Measurements from ENCODE around the gene GASK1B. TPM values are rescaled to one million over a fixed set of nuclear protein-coding genes. Genes with fewer than 3 reads are reported as not detected.

GASK1B gene
- total RNA-seq, 1 donor from 2014 or later = 3.2 TPM

DNA sequence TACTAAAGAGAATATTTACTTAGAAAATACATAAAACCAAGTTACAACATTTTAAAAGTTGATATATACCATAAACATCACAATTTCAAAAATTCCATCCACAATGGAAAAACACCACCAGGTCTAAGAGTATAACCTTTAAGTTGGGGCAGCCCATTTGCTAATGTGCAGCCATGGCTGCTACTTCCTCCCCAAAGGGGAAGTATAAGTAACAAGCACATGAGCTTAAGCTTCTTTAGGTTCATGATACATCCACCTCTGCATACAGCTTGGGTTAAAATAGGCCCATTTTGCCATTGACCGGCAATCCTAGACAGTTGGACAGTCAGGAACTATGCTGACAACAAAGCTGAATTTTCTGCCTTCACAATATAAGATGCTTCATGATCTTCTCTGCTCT, 16.6 kb upstream of the GASK1B start:
- DNase-seq (ENCODE audit: low spot score) (no peak), ATAC-seq (no peak)

DNA sequence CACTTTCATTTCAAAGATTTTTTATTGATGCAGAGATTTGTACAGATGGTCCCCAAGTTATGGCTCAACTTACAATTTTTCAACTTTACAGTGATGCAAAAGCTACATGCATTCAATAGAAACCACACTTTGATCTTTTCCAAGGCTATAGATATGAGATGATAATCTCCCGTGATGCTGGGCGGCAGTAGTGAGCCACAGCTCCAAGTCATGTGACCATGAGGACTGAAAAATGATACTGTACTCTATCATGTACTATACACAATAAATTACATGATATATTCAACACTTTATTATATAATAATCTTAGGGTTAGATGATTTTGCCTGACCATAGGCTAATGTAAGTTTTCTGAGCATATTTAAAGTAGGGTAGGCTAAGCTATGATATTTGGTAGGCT, 14.0 kb upstream of the GASK1B start:
- ATAC-seq = no peak
- no peak for DNase-seq (ENCODE audit: low spot score)

DNA sequence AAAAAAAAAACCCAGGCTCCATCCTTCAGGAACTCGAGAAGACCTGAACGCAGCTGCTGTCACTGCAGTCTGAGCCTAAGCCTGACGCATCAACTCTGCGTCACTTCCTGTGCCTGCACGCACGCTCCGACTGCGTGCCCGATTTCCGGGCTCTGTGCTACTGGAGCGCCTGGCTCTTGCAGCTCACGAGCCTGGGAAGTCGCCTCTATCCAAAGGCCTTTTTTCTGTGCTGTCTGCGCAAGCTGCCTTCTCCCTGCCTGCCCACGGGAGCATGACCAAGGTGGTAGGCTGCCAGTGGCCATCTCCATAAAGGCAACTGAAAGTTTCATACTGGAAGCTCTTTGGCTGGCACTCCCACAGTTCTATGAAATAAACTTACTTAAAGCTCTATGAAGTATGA, 9.9 kb upstream of the GASK1B start:
- DNase-seq (ENCODE audit: low spot score) = no peak
- ATAC-seq = no peak

DNA sequence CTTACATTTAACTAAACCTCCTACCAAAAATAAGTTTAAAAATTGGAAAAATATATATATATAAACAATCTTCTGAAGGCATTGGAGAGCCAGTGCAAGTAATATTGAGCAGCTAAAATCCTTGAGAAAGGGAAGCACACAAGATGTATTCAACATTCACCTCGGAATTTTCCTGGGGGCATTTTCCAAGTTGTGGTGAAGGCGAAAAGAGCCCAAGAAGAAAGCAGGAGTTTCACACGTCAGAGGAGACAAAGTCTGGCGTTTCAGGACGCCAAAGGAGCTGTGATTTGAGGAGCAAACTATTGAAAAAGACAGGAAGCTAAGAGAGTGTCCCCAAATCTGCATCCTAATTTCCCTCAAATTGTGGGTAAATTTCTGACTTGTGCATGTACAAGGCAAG, 9.1 kb upstream of the GASK1B start:
- ATAC-seq = no peak
- DNase-seq (ENCODE audit: low spot score) = no peak

DNA sequence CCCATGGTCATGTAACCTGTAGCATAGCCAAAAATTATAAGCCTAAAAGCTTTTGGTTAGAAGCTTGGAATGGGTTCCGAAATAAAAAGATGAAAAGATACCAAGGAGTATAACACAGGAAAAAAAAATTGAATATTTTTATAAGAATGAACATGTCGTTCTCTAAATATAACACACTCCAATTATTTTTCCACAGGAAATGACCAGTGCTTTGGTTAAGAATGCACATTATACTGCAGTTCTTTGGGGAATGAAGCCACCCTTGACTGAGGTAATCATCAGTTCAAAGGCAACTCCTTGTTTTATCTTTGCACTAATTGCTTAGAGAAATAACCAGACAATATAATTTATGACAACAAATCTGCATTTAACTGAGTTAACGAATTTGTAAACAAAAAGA, 6.6 kb upstream of the GASK1B start:
- DNase-seq (ENCODE audit: low spot score) (no peak), ATAC-seq (no peak)

DNA sequence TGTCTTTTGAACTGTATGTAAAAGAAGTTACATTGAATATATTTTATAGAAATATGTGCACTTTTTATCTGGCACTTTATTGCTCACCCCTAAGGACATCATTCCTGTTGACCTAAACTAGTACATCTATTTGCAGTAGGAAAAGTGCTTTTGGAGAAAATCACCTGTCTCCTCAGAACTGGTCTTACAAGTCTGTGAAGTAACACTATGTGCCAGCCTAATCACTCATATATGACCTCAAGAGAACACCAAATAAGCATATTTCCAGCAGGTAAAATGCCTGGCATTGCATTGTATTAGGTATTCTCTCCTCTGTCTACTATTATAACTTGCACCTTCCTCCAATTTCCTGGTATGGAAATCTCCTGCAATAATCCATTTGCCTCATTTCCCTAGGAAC, 4.0 kb upstream of the GASK1B start:
- DNase-seq (ENCODE audit: low spot score) = no peak
- no peak for ATAC-seq

DNA sequence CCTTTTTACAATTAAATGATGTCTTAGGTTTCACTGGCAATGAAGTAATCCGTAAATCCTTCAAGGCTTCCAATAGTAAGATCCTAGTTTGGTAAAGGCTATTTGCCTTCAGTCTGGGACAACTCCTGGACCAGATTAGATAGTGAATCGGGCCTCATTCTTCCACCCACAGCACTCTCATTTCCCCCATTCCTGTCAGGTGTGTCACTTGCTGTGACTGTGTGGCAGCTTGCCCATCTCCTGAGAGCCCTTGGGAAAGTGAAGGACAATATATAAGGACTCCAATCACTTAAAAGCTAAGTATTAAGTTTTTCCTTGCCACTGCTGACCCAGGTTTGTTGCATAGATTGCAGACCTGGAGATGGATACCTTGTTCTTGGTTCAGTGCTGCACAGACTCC, 3.3 kb upstream of the GASK1B start:
- DNase-seq (ENCODE audit: low spot score) = no peak
- ATAC-seq = no peak

DNA sequence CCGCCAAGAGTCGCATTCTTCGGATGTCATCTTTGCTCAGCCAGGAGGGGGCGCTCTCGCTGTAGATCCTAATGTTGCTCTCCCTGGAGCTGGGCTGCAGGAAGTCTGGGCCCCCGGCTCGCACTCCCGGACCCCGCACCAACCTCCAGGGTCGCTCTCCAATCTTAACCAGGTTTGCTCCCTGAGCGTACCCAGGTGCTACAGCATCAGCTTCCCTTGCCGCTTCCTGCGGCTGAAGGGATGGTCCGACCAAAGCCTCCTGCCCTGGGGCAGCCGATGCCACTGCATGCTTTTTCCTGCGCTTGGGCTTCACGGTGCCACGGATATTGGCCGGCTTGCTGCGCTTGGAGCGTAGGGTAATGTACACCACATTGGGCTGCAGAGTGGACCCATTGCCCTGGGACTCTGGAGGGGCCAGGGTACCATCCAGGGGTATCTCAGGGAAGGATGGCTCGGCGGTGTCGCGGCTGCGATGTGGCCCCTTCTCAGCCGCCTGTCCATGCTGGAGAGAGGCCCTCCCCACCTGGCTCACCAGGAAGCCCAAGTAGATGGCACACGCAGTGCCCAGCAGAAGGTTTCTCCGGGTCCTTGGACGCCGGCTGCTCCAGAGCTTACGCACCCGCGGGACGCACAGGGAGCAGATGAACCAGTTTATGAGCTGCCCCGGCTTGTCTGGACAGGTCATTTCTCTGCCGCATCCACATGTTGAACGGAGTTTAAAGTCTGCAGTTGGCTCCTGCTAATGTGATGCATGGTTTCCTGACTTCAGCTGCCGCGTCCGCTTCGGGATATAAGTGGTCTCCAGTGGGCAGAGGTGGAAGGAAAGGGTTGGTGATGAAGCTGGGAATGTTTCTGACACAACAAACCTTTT, 1.9 kb downstream of the GASK1B start:
- DNase-seq (ENCODE audit: low spot score) = peak; percentile 57
- peak; percentile 76 for ATAC-seq

DNA sequence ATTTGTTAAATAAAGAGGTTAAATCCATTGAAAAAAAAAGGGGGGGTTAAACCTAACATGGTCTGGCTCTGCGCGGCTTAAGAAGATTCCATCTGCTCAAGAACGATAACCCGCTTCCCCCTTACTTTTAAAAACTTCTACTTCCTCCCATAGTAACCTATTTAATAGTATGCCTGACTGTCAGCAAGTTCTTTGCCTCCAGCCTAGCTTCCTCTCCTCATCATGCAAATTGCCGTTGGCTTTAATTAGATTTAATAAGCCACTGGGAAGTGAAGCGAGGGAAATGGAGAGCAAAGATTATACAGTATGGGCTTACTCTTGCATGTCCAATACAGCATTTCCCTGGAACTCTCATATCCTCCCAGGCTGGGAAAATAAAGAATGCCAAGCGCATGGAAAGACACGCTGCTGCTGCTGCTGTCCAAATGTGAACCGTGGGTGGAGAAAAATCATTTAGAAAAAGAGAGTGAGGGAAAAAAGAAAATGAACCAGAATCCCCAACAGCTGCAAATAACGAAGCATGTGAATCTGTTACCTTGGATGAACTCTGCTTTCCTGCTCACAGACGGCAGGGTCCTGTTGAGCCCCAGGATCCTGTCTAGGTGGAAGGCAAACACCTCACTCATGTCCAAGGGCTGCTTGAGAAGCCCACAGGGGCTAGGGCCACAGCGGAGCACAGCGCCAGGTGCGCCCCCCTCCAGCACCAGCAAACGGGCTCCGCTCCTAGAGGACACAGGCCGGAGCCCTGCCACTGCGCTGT, 2.7 kb downstream of the GASK1B start:
- ATAC-seq (peak; percentile 25), DNase-seq (ENCODE audit: low spot score) (no peak)

DNA sequence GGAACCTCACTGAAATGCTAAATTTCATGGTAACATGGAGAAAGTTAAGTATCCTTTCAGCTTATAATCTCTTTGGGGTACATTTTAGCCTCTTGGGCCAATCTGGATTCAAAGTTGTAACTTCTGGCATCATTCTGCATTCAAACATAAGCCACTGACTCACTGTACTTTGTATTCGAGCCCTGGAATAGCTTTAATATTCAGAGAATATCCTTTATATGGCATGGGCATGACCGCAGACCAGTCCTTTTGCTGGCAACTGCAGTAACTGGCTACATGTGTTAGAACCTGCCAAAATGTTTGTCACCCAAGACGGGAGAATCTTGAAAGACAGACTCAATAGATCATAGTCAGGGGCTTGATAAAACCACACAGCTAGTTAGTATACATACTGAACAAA, 3.3 kb downstream of the GASK1B start:
- ATAC-seq = no peak
- no peak for DNase-seq (ENCODE audit: low spot score)

DNA sequence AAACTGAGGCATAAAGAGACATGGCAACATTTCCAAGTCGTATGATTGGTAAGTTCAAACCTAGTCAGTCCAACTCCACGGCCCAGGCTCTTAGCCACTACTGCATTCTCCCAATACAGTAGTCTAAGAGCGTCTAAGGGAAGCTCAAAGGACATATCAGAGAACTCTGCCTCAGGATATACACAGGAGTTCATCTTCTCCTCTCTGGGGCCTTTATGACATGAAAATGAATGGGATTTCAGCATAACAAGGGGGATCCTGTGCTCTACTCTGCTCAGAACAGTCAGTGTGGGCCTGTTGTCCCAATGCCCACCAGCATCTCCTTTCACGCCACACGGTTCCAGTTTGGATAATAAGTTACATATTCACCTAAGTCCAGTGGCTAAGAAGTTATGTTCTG, 4.2 kb downstream of the GASK1B start:
- no peak for ATAC-seq
- DNase-seq (ENCODE audit: low spot score) = no peak

DNA sequence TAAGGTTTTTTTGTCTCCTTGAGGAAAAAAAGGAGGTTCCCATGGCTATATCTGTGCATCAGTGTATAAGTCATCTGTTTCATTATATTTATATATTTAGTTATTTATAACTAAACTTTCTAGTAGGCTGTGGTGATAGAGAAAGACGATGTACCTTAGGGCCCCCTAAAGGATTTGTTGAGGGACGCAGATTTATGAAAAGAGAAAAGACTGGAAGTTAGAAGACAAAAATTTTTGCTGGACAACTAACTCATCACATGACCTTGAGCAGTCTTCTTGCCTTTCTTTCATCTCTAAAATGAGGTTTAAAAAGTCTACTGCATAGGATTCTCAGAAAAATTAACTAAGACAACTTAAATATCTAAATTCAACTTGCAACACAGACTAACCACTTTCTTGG, 6.1 kb downstream of the GASK1B start:
- DNase-seq (ENCODE audit: low spot score) (no peak), ATAC-seq (no peak)

DNA sequence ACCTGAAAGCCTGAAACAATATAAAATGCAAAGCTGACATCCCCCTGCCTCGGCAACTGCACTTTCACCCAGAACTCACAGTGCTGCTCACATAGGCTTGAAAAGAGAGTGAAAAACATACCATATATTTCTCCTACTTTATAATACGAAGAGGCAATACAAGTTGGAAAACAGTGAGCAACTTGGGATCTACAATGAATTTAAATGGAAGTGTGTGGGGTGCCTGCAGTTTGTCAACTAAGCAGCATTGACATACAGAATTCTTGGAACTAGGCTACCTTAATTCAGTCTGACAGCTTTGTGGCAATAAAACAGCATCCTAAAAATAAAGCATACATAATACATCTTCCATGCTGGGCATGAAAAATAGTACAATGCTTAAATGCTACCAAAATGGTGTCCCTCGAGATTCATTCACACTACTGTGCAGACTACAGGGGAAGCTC, 8.0 kb downstream of the GASK1B start:
- ATAC-seq (no peak), DNase-seq (ENCODE audit: low spot score) (no peak)

DNA sequence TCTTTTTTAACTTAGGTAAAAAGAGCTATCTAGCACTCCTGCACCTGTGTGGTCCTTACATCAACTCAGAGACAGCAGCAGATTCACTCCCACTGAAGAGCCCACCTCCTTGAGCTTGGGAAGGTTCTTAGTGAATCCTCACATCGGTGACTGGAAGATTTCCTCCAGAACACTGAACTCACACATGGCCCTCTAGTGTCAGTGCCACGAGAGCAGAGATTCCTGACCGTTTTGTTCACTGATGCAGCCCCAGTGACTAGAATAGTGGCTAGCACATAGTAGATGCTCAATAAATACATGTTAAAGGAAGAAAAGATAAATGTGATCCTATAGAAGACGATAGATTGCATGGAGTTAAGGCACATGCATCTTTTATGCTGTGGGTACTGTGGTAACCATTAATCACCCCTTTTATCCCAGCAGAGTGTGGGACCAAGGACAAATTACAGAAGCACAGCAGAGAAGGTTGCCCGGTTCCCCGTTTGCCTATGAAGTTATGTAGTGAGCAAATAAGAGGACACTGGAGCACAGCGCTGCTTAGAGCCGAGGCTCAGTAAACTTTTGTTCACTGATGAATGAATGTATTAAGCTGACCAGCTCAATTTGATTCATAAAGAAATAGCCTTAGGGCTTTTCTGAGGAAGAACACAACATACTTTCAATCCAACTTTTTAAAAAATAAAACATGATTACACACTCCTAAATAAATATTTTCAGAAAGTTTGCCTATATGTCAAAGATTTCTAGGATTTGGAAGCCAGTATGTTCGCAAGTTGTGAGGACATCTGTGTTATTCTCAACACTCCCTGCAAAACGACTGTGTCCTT, 8.7 kb downstream of the GASK1B start:
- ATAC-seq = no peak
- no peak for DNase-seq (ENCODE audit: low spot score)

DNA sequence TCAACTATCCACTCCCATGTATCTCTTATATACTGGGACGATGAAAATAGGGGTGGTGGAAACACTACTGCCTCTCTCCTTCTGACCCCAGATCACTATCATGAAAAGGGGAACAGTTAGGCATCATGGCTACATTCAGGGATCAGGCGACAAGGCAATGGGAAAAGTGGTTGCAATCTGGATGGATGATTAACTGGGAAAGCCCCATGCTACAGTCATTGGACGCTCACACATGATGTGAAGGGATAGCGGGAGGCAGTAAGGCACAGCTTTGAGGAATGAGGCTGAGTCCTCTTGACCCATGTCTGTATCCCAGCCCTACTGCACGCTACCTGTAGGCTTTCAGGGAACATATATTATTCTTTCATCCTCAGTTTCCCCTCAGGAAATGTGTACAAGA, 10.2 kb downstream of the GASK1B start:
- DNase-seq (ENCODE audit: low spot score) (no peak), ATAC-seq (no peak)

DNA sequence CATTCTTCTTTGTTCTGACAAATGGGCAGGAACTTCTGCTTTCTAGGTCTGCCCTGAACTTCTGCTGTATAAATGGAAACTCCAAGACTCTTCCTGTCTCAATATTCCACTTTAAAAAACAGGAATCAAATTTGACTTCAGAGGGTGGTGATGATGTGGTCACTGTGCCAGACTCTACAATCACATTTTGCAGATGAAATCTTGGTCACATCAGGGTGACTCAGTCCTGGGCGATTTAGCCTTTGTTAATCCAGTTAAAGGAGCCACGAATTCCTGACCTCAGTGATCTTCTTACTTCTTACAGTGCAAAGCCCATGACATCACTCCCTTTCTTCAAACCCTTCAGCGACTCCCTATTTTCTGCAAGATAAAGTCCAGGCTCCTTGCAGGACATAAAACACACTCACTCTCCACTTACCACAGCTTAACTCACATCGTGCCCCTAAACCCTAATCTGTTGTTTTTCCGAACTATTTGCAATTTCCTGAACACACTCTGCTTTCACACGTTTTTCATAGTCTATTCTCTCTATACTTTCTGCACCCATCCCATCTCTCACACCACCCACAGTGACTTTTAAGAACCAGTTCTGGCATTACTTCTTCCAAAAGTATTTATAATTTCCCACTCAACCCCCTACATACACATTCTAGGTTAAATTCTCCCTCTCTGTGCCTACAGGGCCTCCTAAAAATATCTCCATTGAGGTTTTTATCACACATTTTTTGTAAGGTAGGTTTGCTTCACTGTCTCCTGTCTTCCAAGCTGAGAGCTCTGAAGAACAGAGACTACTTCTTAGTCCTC, 11.1 kb downstream of the GASK1B start:
- ATAC-seq (peak; percentile 31), DNase-seq (ENCODE audit: low spot score) (no peak)

DNA sequence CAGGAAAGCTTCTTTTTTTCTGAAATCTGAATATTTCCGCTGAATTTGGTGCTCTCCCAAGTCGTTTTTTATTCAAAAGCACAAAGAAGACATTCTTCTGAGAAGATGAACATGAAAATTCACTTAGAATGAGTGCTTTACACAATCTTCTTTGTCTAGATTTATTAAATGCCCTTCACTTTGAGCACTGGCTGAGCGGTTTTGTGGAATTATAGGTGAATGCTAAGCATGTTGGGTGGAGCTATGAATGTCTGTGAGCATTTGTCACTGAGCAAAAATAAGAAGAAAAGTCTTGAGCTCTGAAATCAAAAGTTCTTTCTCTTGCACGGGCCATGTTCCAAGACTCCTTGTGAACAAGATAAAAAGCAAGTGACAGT, 13.1 kb downstream of the GASK1B start:
- DNase-seq (ENCODE audit: low spot score) (no peak), ATAC-seq (no peak)

DNA sequence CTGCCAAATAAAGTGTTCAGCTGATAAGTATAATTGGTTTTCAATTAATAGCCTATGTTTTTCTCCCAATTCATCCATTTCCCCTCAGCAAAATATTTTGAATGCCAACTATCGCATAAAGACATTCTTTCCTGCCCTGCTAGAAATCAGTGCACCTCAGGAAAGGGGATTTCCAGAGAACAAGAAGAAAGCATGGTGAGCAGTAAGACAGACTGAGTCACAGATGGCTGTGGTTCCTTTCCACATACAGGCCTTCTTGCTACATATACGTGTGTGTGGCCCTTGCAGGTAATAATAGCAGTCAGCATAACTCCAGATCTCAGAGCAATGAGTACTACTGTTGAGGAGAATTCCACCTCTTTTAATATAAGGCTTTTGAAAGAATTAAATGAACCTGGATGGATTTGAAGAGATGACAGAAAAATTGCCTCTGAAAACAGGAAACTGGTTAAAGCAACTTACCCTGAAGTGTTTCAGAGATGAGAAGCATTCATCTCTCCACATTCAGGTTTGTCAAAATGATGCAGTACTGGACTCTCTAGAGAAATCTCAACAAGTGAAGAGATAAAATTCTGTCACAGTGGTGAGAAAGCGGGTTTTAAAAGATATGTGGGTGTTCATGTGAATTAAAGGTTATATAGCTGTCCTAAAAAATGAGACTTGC, 13.6 kb downstream of the GASK1B start:
- ATAC-seq (no peak), DNase-seq (ENCODE audit: low spot score) (no peak)

DNA sequence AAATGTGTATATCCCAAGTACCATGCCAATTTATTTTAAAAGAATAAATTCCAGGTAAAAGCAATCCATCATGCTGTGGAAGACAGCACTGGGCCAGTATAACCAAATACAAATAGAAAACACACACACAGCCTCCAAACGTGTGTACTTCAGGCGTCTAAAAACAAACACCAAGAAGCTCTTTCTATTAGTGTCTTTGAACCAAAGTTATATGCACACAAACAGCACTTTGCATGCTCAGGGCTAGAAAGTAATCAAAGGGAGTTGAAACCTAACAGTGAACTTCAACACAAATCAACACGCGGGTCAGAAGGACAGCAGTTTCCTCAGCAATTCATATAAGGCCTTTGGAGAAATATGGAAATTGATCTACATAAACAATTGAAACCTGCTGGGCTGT, 15.4 kb downstream of the GASK1B start:
- no peak for DNase-seq (ENCODE audit: low spot score)
- ATAC-seq = no peak
